Cardiac fibroblast (primary cell): ENCODE results near the gene YPEL2.
A peak's percentile ranks its signal among the peaks of the same experiment; 100 is the strongest.
"Not testable (repeated sequence)": the region's sequence is repeated elsewhere in the genome, so short reads cannot be mapped to it uniquely, and the experiment has no call there.

Experiments
- DNase-seq, 2 donors: peaks; one replicate each; pipeline versions ENCODE4 v3.0.0 to v3.0.0-alpha.2; 2010; ENCODE audit warnings: low read depth in 2 of 2
- H3K4me3 ChIP-seq, 2 donors: replicated peaks in 1 of 2; 1 replicate in 1 of 2; 2 replicates in 1 of 2; pipeline ENCODE4 v1.5.1; 2011; ENCODE audit warnings: low read depth in 2 of 2, low read length in 2 of 2, mild to moderate bottlenecking in 2 of 2, moderate library complexity in 1 of 2
- CTCF ChIP-seq: IDR thresholded peaks from one replicate; pipeline ENCODE4 v1.5.1; 2011; ENCODE audit warnings: low read depth, mild to moderate bottlenecking, low read length, inconsistent platforms

YPEL2 gene

GRCh38 chr17:59311051-59311468 lies 20.4 kb upstream of the YPEL2 start:
- TF ChIP-seq CTCF: peak; percentile 71
- no peak overlapping the region for H3K4me3 ChIP-seq
- DNase-seq: peak; percentile 69 to 73

GRCh38 chr17:59311521-59311920 lies 19.9 kb upstream of the YPEL2 start:
- not testable (repeated sequence) for DNase-seq, H3K4me3 ChIP-seq

GRCh38 chr17:59315866-59316265 lies 15.6 kb upstream of the YPEL2 start:
- DNase-seq: no peak
- no peak overlapping the region for H3K4me3 ChIP-seq
- TF ChIP-seq CTCF: no peak

GRCh38 chr17:59327121-59327980 lies 4.1 kb upstream of the YPEL2 start:
- DNase-seq: peak; percentile 37 to 43
- TF ChIP-seq CTCF: no peak
- no peak overlapping the region for H3K4me3 ChIP-seq

- DNase-seq: peak in 1 of 2 donors; percentile 67
- TF ChIP-seq CTCF: no peak
- H3K4me3 ChIP-seq: no peak overlapping the region
Observed at GRCh38 chr17:59327981-59328290, 3.5 kb upstream of the YPEL2 start.

GRCh38 chr17:59328601-59329000 lies 2.9 kb upstream of the YPEL2 start:
- H3K4me3 ChIP-seq: no peak overlapping the region
- TF ChIP-seq CTCF: no peak
- no peak for DNase-seq

GRCh38 chr17:59329176-59330052 lies 2.0 kb upstream of the YPEL2 start:
- TF ChIP-seq CTCF: peak; percentile 87
- no peak overlapping the region for H3K4me3 ChIP-seq
- DNase-seq: peak; percentile 90 to 92
